NCI-H2171 (cell line): ENCODE results near the gene TEX28.
"Not testable (repeated sequence)": the region's sequence is repeated elsewhere in the genome, so short reads cannot be mapped to it uniquely, and the experiment has no call there.

Experiments used
- DNase-seq: peaks from one replicate; lab custom pipeline; 2025; lab: John Stamatoyannopoulos, UW

Gene TEX28

GRCh38 chrX:154247377-154248045 lies 47.4 kb downstream of the TEX28 start:
- DNase-seq, result not testable (repeated sequence)

GRCh38 chrX:154239982-154240503 lies 54.9 kb downstream of the TEX28 start:
- DNase-seq, result not testable (repeated sequence)

- DNase-seq, result not testable (repeated sequence)
Observed at GRCh38 chrX:154238939-154239559, 55.9 kb downstream of the TEX28 start.

GRCh38 chrX:154233620-154234019 lies 61.3 kb downstream of the TEX28 start:
- DNase-seq, result not testable (repeated sequence)

GRCh38 chrX:154231443-154231842 lies 63.5 kb downstream of the TEX28 start:
- not testable (repeated sequence) for DNase-seq

GRCh38 chrX:154226706-154227105 lies 68.2 kb downstream of the TEX28 start:
- DNase-seq, result not testable (repeated sequence)

- not testable (repeated sequence) for DNase-seq
Observed at GRCh38 chrX:154225292-154225691, 69.6 kb downstream of the TEX28 start.
